Activated T-cell treated with anti-CD3 and anti-CD28 coated beads for 4 hours (primary cell): ENCODE results near the gene FHIT.
"Not testable (repeated sequence)": the region's sequence is repeated elsewhere in the genome, so short reads cannot be mapped to it uniquely, and the experiment has no call there.

Experiments
- DNase-seq: peaks from one replicate; pipeline ENCODE4 v3.0.0-alpha.2; 2020

FHIT gene

GRCh38 chr3:59832702-59833101, 1418.5 kb downstream of the FHIT start:
- no peak for DNase-seq

- DNase-seq, result no peak
Observed at GRCh38 chr3:59832241-59832640, 1419.0 kb downstream of the FHIT start.

- DNase-seq, result no peak
Observed at GRCh38 chr3:59831394-59831793, 1419.9 kb downstream of the FHIT start.

- no peak for DNase-seq
Observed at GRCh38 chr3:59829527-59829926, 1421.7 kb downstream of the FHIT start.

GRCh38 chr3:59824876-59825275, 1426.4 kb downstream of the FHIT start:
- DNase-seq, result no peak

GRCh38 chr3:59821274-59821673, 1430.0 kb downstream of the FHIT start:
- DNase-seq, result no peak

- DNase-seq, result no peak
Observed at GRCh38 chr3:59820352-59820934, 1430.8 kb downstream of the FHIT start.

GRCh38 chr3:59818919-59819300, 1432.3 kb downstream of the FHIT start:
- DNase-seq, result no peak

- no peak for DNase-seq
Observed at GRCh38 chr3:59818033-59818918, 1433.0 kb downstream of the FHIT start.

- no peak for DNase-seq
Observed at GRCh38 chr3:59817511-59817910, 1433.7 kb downstream of the FHIT start.

- no peak for DNase-seq
Observed at GRCh38 chr3:59816312-59816711, 1434.9 kb downstream of the FHIT start.

- DNase-seq, result no peak
Observed at GRCh38 chr3:59813148-59813538, 1438.1 kb downstream of the FHIT start.

- DNase-seq, result no peak
Observed at GRCh38 chr3:59812237-59813147, 1438.8 kb downstream of the FHIT start.

- DNase-seq, result no peak
Observed at GRCh38 chr3:59811160-59811559, 1440.1 kb downstream of the FHIT start.

- no peak for DNase-seq
Observed at GRCh38 chr3:59810606-59811005, 1440.6 kb downstream of the FHIT start.

GRCh38 chr3:59809710-59810444, 1441.4 kb downstream of the FHIT start:
- DNase-seq, result no peak

GRCh38 chr3:59809016-59809415, 1442.2 kb downstream of the FHIT start:
- no peak for DNase-seq

GRCh38 chr3:59808446-59808845, 1442.8 kb downstream of the FHIT start:
- DNase-seq, result no peak

- DNase-seq, result no peak
Observed at GRCh38 chr3:59803268-59803667, 1448.0 kb downstream of the FHIT start.

- not testable (repeated sequence) for DNase-seq
Observed at GRCh38 chr3:59802453-59802852, 1448.8 kb downstream of the FHIT start.

GRCh38 chr3:59802045-59802444, 1449.2 kb downstream of the FHIT start:
- DNase-seq, result no peak

- DNase-seq, result no peak
Observed at GRCh38 chr3:59800481-59800880, 1450.8 kb downstream of the FHIT start.
